Gastroesophageal sphincter (tissue), 4 donors: Measurements from ENCODE around the gene TRIOBP. TPM values are rescaled to one million over a fixed set of nuclear protein-coding genes. Genes with fewer than 3 reads are reported as not detected.
"Not testable (repeated sequence)": the region's sequence is repeated elsewhere in the genome, so short reads cannot be mapped to it uniquely, and the experiment has no call there.

ENCODE experiments used
- ATAC-seq: fragments of 150-250 bp; one replicate; pipeline ENCODE4 v1.9.1; 2016; ENCODE audit warnings: mild to moderate bottlenecking, moderate library complexity
- H3K27ac ChIP-seq, 4 donors: fragments of 200-600 bp; sonication (generic) in 3 of 4; 1 replicate in 3 of 4; 2 replicates in 1 of 4; pipeline ENCODE4 v1.5.1; 2016 to 2019
- H3K27me3 ChIP-seq: fragments of 200-600 bp; sonication (generic); one replicate; pipeline ENCODE4 v1.5.1; 2019
- H3K36me3 ChIP-seq, 2 donors: fragments of 200-600 bp; sonication (generic); one replicate each; pipeline ENCODE4 v1.5.1; 2019; ENCODE audit warnings: control low read depth in 1 of 2
- H3K4me1 ChIP-seq, 3 donors: fragments of 200-600 bp; sonication (generic); 1 replicate in 2 of 3; 2 replicates in 1 of 3; pipeline ENCODE4 v1.5.1; 2016 to 2019; ENCODE audit warnings: control low read depth in 2 of 3
- H3K4me3 ChIP-seq, 2 donors: fragments of 200-600 bp; sonication (generic); one replicate each; pipeline ENCODE4 v1.5.1; 2019; ENCODE audit warnings: mild to moderate bottlenecking in 1 of 2, moderate library complexity in 1 of 2
- H3K9me3 ChIP-seq, 3 donors: fragments of 200-600 bp; sonication (generic); one replicate each; pipeline ENCODE4 v1.5.1; 2017 to 2019; ENCODE audit warnings: control low read depth in 2 of 3
- CTCF ChIP-seq, 4 experiments: fragments of 200-600 bp in 2 of 4; fragments of 450-650 bp in 2 of 4; sonication (generic) in 1 of 4; IDR thresholded peaks; one replicate each; pipeline ENCODE4 v1.5.1; 2017 to 2019; ENCODE audit warnings: antibody characterized with exemption in 4 of 4, mild to moderate bottlenecking in 2 of 4, moderate library complexity in 2 of 4
- EP300 ChIP-seq: sonication (generic); formaldehyde crosslinking; IDR thresholded peaks from one replicate; pipeline ENCODE4 v1.6.1; 2017; ENCODE audit warnings: antibody characterized with exemption, mild to moderate bottlenecking
- POLR2A ChIP-seq, 2 donors: fragments of 450-650 bp; IDR thresholded peaks; one replicate each; pipeline ENCODE4 v1.6.1; 2017; ENCODE audit warnings: antibody characterized with exemption in 2 of 2, mild to moderate bottlenecking in 2 of 2, moderate library complexity in 1 of 2
- POLR2AphosphoS5 ChIP-seq: sonication (generic); formaldehyde crosslinking; IDR thresholded peaks from one replicate; pipeline ENCODE4 v1.6.1; 2017; ENCODE audit warnings: antibody characterized with exemption
- WGBS, 2 donors: methylation state at CpG; one replicate each; pipeline ENCODE4 v1.1.5; 2018; ENCODE audit warnings: low coverage in 1 of 2; 5-methylcytosine and 5-hydroxymethylcytosine counted together
- total RNA-seq, 4 donors: library from RNA; depleted of rRNA; stranded (reverse); fragments of >200 nt; gene quantifications; one replicate each; pipeline ENCODE4 v1.1.0, GENCODE V29; 2016

Gene TRIOBP
- total RNA-seq, 4 donors from 2014 or later, result 128 to 234 (median 137) TPM

GRCh38 chr22:37716708-37717107 is 19.9 kb downstream of the TRIOBP start:
- Histone ChIP-seq H3K36me3 (no peaks in the 10 kb centered on the region), H3K4me3 (no peak overlapping the region), H3K4me1 (no peaks in the 10 kb centered on the region), H3K27me3 (no peaks in the 10 kb centered on the region), H3K27ac (no peak overlapping the region), H3K9me3 (no peaks in the 10 kb centered on the region)
- TF ChIP-seq POLR2A (IDR thresholded peaks at IDR 0.05), result no peak
- no peak for TF ChIP-seq EP300
- no peak for TF ChIP-seq POLR2AphosphoS5
- TF ChIP-seq CTCF (IDR thresholded peaks at IDR 0.05), result no peak
- ATAC-seq, result no peak
- 80 to 97% methylated on average over 1 to 6 of the region's 9 CpGs for WGBS, 2 donors

- WGBS, 2 donors, result 83% methylated on average over 5 of the region's 7 CpGs; no CpG with 5 or more reads in 1 of the 2 donors
- not testable (repeated sequence) for H3K9me3 ChIP-seq, H3K27me3 ChIP-seq, H3K27ac ChIP-seq, H3K36me3 ChIP-seq, ATAC-seq, H3K4me1 ChIP-seq, H3K4me3 ChIP-seq
Observed at GRCh38 chr22:37717235-37717634, 20.4 kb downstream of the TRIOBP start.

- not testable (repeated sequence) for H3K4me3 ChIP-seq, H3K36me3 ChIP-seq, H3K27ac ChIP-seq, ATAC-seq, H3K9me3 ChIP-seq, H3K27me3 ChIP-seq, H3K4me1 ChIP-seq
- no CpG with 5 or more reads among the region's 38 CpGs for WGBS, 2 donors
Observed at GRCh38 chr22:37717746-37718305, 21.0 kb downstream of the TRIOBP start.

GRCh38 chr22:37725551-37726240 is 28.8 kb downstream of the TRIOBP start:
- H3K4me3 ChIP-seq, result no peak overlapping the region
- no peaks in the 10 kb centered on the region for H3K9me3 ChIP-seq
- no peaks in the 10 kb centered on the region for H3K27me3 ChIP-seq
- no peak for ATAC-seq
- no peaks in the 10 kb centered on the region for H3K36me3 ChIP-seq
- H3K4me1 ChIP-seq, result peaks cover 0 to 18% (median 0%) of the 10 kb centered on the region in 3 donors
- TF ChIP-seq EP300 (no peak), POLR2A (IDR thresholded peaks at IDR 0.05) (no peak), CTCF (IDR thresholded peaks at IDR 0.05) (no peak), POLR2AphosphoS5 (no peak)
- 80 to 93% methylated on average over 3 to 12 of the region's 25 CpGs for WGBS, 2 donors
- H3K27ac ChIP-seq, result no peak overlapping the region

- Histone ChIP-seq H3K27me3 (no peaks in the 10 kb centered on the region), H3K9me3 (no peaks in the 10 kb centered on the region), H3K27ac (no peak overlapping the region), H3K4me1 (peaks cover 0 to 18% (median 0%) of the 10 kb centered on the region in 3 donors), H3K4me3 (no peak overlapping the region), H3K36me3 (no peaks in the 10 kb centered on the region)
- WGBS, 2 donors, result 67 to 80% methylated on average over 1 to 4 of the region's 20 CpGs
- TF ChIP-seq POLR2A (IDR thresholded peaks at IDR 0.05) (no peak), CTCF (IDR thresholded peaks at IDR 0.05) (peak in 1 of 4 experiments; percentile 14), EP300 (no peak)
- ATAC-seq, result no peak
Observed at GRCh38 chr22:37726241-37726887, 29.5 kb downstream of the TRIOBP start.

GRCh38 chr22:37728620-37729019 is 31.8 kb downstream of the TRIOBP start:
- TF ChIP-seq EP300 (no peak), CTCF (IDR thresholded peaks at IDR 0.05) (no peak), POLR2AphosphoS5 (no peak), POLR2A (IDR thresholded peaks at IDR 0.05) (no peak)
- Histone ChIP-seq H3K9me3 (no peaks in the 10 kb centered on the region), H3K27ac (peak overlapping the region in 3 of 4 donors; percentile 32 to 57 (median 56)), H3K36me3 (no peaks in the 10 kb centered on the region), H3K27me3 (no peaks in the 10 kb centered on the region), H3K4me3 (no peak overlapping the region), H3K4me1 (peaks cover 0 to 18% (median 0%) of the 10 kb centered on the region in 3 donors)
- peak; percentile 31 for ATAC-seq
- WGBS, 2 donors, result no CpG with 5 or more reads among the region's 1 CpG
